Measurements from ENCODE around the gene HINT3.
A peak's percentile ranks its signal among the peaks of the same experiment; 100 is the strongest.

The HINT3 gene

DNA sequence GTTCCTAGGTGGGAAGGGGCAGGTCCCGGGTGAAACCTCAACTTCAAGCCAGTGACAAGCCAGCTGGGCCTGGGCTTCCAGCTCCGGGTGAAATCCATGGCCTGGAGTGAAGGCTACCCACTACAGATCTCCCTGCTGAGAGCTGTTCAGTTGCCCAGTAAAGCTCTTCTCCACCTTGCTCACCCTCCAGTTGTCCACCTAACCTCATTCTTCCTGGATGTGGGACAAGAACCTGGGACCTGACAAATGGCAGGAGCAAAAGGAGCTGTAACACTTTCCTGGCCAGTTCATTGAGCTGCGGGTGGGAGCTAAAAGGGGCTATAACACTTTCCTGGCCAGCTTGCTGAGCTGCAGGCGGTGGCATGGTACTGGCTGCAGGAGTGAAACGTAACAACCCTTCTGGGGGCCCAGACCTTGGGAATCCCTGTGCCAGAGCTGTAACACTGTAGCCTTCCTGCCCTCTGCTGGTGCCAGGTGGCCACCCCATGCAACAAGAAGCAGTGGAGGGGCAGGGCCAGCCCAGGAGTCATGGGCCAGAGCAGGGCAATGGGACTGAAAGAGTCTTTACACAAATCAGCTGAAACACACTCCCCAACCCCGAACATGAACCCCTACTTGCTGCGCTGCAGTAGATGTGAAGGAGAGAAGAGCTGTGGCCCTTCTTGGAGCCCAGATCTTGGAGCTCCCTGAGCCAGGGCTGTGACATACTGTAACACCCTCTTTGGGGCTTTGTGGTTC, 3.6 kb upstream of the HINT3 start:
- DNase-seq (ENCODE audit: extremely low read depth, insufficient read length), result no peak
- H3K27me3 ChIP-seq (replicated peaks; ENCODE audit: control insufficient read depth, insufficient read depth, low read length), result no peaks in the 10 kb centered on the region
- TF ChIP-seq CTCF (IDR thresholded peaks at IDR 0.05; ENCODE audit: insufficient read depth, low read length, poor library complexity, severe bottlenecking), result peak; percentile 62
- H3K36me3 ChIP-seq (ENCODE audit: control insufficient read depth, insufficient read depth, low read length), result no peaks in the 10 kb centered on the region
- no peak overlapping the region for H3K4me3 ChIP-seq (replicated peaks; ENCODE audit: low read depth, low read length)

DNA sequence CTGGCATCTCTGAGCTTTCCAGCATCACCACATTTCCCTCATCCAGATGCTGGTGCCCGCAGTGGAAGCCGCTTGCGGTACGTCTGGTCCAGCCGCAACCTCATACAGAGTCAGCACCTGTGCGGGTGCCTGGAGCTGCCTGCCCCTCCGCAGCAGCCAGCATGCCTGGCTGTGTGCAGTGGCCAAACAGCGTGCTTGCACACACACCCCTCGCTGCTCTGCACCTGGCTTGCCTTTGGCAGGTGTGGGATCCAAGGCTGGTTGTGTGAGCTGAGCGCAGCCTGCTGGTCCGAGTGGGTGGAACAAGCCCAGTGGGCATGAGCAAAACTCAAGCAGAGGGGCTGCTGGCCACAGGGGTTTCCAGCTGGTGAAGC, 3.1 kb upstream of the HINT3 start:
- H3K27me3 ChIP-seq (replicated peaks; ENCODE audit: control insufficient read depth, insufficient read depth, low read length), result no peaks in the 10 kb centered on the region
- DNase-seq (ENCODE audit: extremely low read depth, insufficient read length), result no peak
- H3K4me3 ChIP-seq (replicated peaks; ENCODE audit: low read depth, low read length), result no peak overlapping the region
- TF ChIP-seq CTCF (IDR thresholded peaks at IDR 0.05; ENCODE audit: insufficient read depth, low read length, poor library complexity, severe bottlenecking), result peak; percentile 15
- no peaks in the 10 kb centered on the region for H3K36me3 ChIP-seq (ENCODE audit: control insufficient read depth, insufficient read depth, low read length)

DNA sequence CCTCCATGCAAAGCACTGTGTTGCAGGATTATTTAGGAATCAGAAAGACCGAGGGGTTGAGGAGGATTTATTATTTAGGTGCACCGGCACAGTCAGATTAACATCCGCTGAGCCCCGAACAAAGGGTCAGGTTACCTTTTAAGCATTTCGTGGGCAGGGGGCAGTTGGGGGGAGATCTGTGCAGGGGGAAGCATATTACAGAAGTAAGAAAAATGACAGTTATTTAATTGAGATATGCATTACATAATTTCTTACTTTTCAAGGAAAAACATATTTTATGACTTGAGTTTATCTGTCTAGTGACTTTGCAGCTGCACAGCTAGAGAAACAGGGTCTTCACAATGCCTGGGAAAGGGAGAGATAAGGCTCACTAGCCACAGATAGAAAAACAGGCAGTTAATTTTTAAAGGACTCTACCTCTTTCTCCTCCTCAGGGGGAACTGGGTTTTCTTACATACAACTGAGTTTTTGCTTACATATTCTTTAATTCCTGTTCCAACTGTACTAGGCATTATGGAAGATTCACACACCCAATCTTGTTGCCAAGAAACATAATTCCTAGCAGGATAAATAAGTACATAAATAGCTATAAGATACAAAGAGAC, 1.7 kb upstream of the HINT3 start:
- no peak for TF ChIP-seq CTCF (IDR thresholded peaks at IDR 0.05; ENCODE audit: insufficient read depth, low read length, poor library complexity, severe bottlenecking)
- Histone ChIP-seq H3K4me3 (replicated peaks; ENCODE audit: low read depth, low read length) (no peak overlapping the region), H3K36me3 (ENCODE audit: control insufficient read depth, insufficient read depth, low read length) (no peaks in the 10 kb centered on the region; the same call in 1 of the 2 replicates), H3K27me3 (replicated peaks; ENCODE audit: control insufficient read depth, insufficient read depth, low read length) (no peaks in the 10 kb centered on the region)
- DNase-seq (ENCODE audit: extremely low read depth, insufficient read length), result no peak

DNA sequence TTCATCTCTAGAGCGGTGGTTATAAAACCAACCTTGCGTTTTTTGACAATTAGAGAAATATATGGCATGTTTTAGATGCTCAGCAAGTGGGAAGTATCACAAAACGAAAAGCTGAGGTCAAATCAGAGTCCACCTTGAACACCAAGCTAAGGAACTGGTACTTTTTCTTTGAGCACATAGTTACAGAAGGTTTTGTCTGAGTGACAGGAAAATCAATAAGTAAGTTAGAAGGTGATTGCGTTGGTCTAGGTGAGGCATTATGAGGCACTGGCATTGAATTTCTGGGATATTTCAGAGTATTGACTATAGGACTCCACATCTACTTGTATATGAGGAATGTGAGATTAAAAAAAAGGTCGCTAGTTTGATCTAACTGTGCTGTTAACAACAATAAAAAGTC, 597 bp upstream of the HINT3 start:
- Histone ChIP-seq H3K27me3 (replicated peaks; ENCODE audit: control insufficient read depth, insufficient read depth, low read length) (no peaks in the 10 kb centered on the region), H3K4me3 (replicated peaks; ENCODE audit: low read depth, low read length) (peak overlapping the region; percentile 42; the same call in 1 of the 2 replicates), H3K36me3 (ENCODE audit: control insufficient read depth, insufficient read depth, low read length) (no peaks in the 10 kb centered on the region; the same call in 1 of the 2 replicates)
- no peak for DNase-seq (ENCODE audit: extremely low read depth, insufficient read length)
- no peak for TF ChIP-seq CTCF (IDR thresholded peaks at IDR 0.05; ENCODE audit: insufficient read depth, low read length, poor library complexity, severe bottlenecking)

GRCh38 chr6:125957391-125957693, 772 bp downstream of the HINT3 start:
- no peak for TF ChIP-seq CTCF (IDR thresholded peaks at IDR 0.05; ENCODE audit: insufficient read depth, low read length, poor library complexity, severe bottlenecking)
- Histone ChIP-seq H3K36me3 (ENCODE audit: control insufficient read depth, insufficient read depth, low read length) (no peaks in the 10 kb centered on the region; the same call in 1 of the 2 replicates), H3K27me3 (replicated peaks; ENCODE audit: control insufficient read depth, insufficient read depth, low read length) (no peaks in the 10 kb centered on the region), H3K4me3 (replicated peaks; ENCODE audit: low read depth, low read length) (peak overlapping the region; percentile 79)
- no peak for DNase-seq (ENCODE audit: extremely low read depth, insufficient read length)

Data from GM06990 (cell line).